MG63 (cell line): ENCODE measurements around the gene RNPEPL1. TPM values are rescaled to one million over a fixed set of nuclear protein-coding genes. Genes with fewer than 3 reads are reported as not detected.

ENCODE experiments used
- DNase-seq: peaks from one replicate; pipeline ENCODE4 v3.0.0-alpha.2; 2020
- H3K27me3 ChIP-seq: fragments of 250-450 bp; sonication (Bioruptor Pico); 2 replicates; pipeline ENCODE4 v1.5.1; 2020; ENCODE audit warnings: mild to moderate bottlenecking, moderate library complexity
- H3K36me3 ChIP-seq: fragments of 250-450 bp; sonication (Bioruptor Pico); 2 replicates; pipeline ENCODE4 v1.5.1; 2020; ENCODE audit warnings: mild to moderate bottlenecking, moderate library complexity
- H3K4me3 ChIP-seq: fragments of 250-450 bp; sonication (Bioruptor Pico); 2 replicates; pipeline ENCODE4 v1.5.1; 2020; ENCODE audit warnings: mild to moderate bottlenecking, moderate library complexity
- H3K9me3 ChIP-seq: fragments of 250-450 bp; sonication (Bioruptor Pico); 2 replicates; pipeline ENCODE4 v1.5.1; 2020; ENCODE audit warnings: mild to moderate bottlenecking, moderate library complexity
- total RNA-seq: library from RNA; depleted of rRNA; stranded (reverse); fragments of >200 nt; shearing (Covaris generic); gene quantifications from 2 replicates; pipeline ENCODE4 v1.2.3, GENCODE V29; 2014; ENCODE audit warnings: low replicate concordance

The RNPEPL1 gene
- total RNA-seq, 1 experiment from 2014 or later, result 13.6 TPM

DNA sequence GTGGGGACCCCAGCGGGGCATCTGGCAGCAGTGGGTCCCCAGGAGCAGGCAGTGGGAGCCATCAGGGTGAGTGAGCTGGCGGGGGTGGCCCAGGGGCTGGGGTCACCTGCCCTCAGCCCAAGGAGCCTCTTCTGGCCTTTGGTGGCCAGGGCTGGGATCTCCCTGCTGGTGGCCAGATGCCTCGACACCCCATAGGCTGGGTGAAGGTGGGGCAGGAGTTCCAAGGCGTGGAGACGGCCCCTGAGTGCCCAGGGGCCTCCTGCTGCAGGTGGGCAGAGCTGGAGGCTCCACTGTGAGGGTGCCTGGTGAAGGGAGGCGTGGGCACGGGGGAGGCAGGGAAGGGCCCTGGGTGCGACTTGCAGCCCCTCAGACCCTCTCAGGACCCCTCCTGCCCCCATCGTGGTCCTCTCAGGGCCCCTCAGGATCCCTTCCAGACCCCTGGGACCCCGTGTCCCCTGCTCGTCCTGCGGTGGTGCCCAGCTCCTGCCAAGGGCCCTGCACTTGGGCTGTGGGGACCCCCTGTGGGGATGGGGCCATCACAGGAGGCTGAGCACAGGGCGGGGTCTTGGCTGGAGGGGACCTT lies 52.0 kb downstream of the RNPEPL1 start:
- H3K27me3 ChIP-seq, result no peaks in the 10 kb centered on the region
- DNase-seq, result no peak

DNA sequence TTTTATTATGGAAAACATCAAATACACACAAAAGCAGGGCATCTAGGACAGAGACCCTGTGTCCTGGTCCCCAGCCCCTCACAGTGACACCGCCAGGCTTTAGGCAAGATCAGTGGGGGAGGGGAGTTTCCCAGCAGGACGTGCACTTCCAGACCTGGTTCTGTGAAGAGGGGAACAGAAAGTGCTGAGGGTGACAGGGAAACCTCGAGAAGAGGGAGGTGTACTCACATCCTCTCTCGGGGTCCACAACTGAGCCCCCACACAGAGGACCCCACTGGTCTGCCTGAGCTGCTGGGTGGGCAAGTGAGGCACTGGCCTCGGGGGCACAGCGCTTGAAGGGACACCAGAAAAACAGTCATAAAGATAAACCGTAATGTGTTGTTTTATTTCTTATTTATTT lies 52.6 kb downstream of the RNPEPL1 start:
- no peaks in the 10 kb centered on the region for H3K27me3 ChIP-seq
- no peak for DNase-seq
- H3K4me3 ChIP-seq, result no peak overlapping the region
- H3K9me3 ChIP-seq, result peaks cover 4% of the 10 kb centered on the region
- H3K36me3 ChIP-seq, result no peaks in the 10 kb centered on the region

More for the DNA sequence above, 52.0 kb downstream of the RNPEPL1 start:
- H3K4me3 ChIP-seq, result no peak overlapping the region
- H3K9me3 ChIP-seq, result peaks cover 4% of the 10 kb centered on the region
- H3K36me3 ChIP-seq, result no peaks in the 10 kb centered on the region

GRCh38 chr2:240622060-240622411 lies 53.8 kb downstream of the RNPEPL1 start:
- H3K36me3 ChIP-seq, result no peaks in the 10 kb centered on the region
- peaks cover 4% of the 10 kb centered on the region for H3K9me3 ChIP-seq
- no peak overlapping the region for H3K4me3 ChIP-seq
- DNase-seq, result no peak
- H3K27me3 ChIP-seq, result no peaks in the 10 kb centered on the region

- Histone ChIP-seq H3K36me3 (no peaks in the 10 kb centered on the region), H3K27me3 (no peaks in the 10 kb centered on the region), H3K4me3 (no peak overlapping the region), H3K9me3 (peaks cover 1% of the 10 kb centered on the region)
- DNase-seq, result no peak
Measured at GRCh38 chr2:240622531-240623235, 54.4 kb downstream of the RNPEPL1 start.

- no peak for DNase-seq
- H3K9me3 ChIP-seq, result no peaks in the 10 kb centered on the region
Measured at GRCh38 chr2:240623531-240624010, 55.3 kb downstream of the RNPEPL1 start.

GRCh38 chr2:240624011-240624949 lies 56.0 kb downstream of the RNPEPL1 start:
- H3K27me3 ChIP-seq, result no peaks in the 10 kb centered on the region
- H3K9me3 ChIP-seq, result no peaks in the 10 kb centered on the region
- H3K36me3 ChIP-seq, result no peaks in the 10 kb centered on the region
- H3K4me3 ChIP-seq, result no peak overlapping the region
- no peak for DNase-seq

More at GRCh38 chr2:240623531-240624010, 55.3 kb downstream of the RNPEPL1 start:
- no peaks in the 10 kb centered on the region for H3K27me3 ChIP-seq
- no peaks in the 10 kb centered on the region for H3K36me3 ChIP-seq
- no peak overlapping the region for H3K4me3 ChIP-seq

- no peak for DNase-seq
- H3K4me3 ChIP-seq, result no peak within 1 kb of the TSS
- no peaks in the 10 kb centered on the region for H3K9me3 ChIP-seq
- no peaks in the 10 kb centered on the region for H3K27me3 ChIP-seq
- no peaks in the 10 kb centered on the region for H3K36me3 ChIP-seq
Measured at GRCh38 chr2:240624950-240625621, 56.8 kb downstream of the RNPEPL1 start, which contains the start of gene GPR35. Gene GPR35, plus strand, starts transcription at chr2:240625480. Its CDS starts 4,473 bp downstream, at chr2:240629953.

- DNase-seq, result no peak
- Histone ChIP-seq H3K36me3 (no peaks in the 10 kb centered on the region), H3K9me3 (no peaks in the 10 kb centered on the region), H3K27me3 (no peaks in the 10 kb centered on the region), H3K4me3 (no peak overlapping the region)
Measured at GRCh38 chr2:240626531-240627300, 58.4 kb downstream of the RNPEPL1 start.

DNA sequence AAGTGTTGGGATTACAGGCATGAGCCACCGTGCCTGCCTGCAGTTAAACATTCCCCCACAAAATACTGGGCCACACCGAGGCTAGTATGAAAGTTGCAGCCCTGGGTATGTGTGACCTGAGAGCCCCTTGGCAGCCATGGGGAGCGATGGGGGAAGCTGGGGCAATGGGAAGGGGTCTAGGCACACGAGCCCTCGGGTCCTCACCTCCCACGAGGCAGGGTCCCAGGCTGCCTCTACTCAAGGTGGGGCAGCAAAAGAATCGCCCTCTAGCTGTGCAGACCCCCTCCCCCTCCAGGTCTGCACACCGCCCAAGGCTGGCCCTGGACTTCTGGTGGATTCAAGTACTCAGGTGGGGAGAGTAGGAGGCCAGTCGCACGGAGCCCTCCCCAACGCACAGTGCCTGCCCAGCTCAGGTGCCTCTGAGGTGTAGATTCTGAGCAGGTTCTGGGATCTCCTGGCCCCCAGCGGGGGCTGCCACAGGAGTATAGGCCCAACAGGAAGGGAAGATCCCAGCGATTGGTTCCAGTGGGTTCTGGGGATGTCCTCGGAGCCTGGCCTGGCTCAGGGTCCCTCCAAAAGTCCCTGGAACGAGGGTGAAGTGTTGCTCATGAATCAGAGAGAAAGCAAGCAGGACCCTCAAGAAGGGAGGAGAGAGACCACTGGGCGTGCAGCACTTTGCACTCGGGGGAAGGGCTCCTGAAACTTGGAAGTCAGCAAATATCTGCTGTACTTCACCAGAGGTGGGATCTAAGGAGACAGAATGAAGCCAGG lies 59.6 kb downstream of the RNPEPL1 start:
- Histone ChIP-seq H3K36me3 (no peaks in the 10 kb centered on the region), H3K27me3 (no peaks in the 10 kb centered on the region), H3K4me3 (no peak overlapping the region), H3K9me3 (no peaks in the 10 kb centered on the region)
- no peak for DNase-seq

DNA sequence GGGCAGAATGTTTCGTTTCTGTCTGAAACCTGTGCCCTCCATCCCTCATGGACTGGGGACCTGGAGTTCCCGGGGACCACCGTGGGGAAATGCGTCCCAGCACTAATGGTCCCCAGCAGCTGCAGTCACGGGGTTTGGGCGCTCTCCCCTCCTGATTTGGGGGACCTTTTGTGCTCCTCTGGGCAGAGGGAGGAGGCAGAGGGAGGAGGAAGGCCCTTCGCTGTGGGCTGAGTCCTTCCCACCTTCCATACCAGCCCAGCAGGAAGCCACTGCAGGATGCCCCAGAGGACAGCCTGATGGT lies 60.2 kb downstream of the RNPEPL1 start:
- DNase-seq, result no peak
- Histone ChIP-seq H3K27me3 (no peaks in the 10 kb centered on the region), H3K36me3 (no peaks in the 10 kb centered on the region), H3K9me3 (no peaks in the 10 kb centered on the region), H3K4me3 (no peak overlapping the region)

DNA sequence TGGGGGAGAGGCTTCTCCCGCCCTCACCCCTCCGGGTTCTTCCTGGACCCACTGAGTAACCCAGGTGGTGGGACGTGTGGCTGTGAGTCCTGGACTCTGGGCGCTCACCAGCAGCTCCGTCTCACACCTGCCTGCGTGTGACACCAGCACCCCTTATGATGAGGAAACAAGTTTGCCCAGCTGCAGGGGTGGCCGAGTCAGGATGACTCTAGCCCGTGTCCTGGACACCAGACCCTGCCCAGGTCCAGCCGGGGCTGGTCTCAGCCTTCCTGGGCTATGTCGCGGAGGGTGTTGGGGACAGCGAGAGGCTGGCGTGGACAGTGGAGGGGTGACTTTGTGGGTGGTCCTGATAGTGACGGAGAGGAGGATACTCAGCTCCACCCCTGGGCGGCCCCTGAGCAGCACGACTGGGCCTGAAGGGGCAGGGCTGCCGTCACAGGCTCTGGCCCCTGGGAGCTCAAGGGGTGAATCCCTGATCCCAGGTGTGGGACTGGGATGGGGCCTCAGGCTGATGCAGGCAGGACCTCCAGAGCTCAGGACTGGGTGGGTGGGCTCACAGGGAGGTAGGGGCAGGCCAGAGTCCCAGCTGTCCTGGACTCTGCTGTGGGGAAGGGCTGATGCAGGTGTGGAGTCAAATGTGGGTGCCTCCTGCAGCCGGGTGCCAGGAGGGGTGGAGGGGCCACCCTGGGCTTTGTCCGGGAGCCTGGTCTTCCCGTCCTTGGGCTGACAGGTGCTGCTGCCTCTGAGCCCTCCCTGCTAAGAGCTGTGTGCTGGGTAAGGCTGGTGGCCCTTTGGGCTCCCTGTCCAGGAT lies 60.7 kb downstream of the RNPEPL1 start:
- DNase-seq, result no peak
- Histone ChIP-seq H3K27me3 (no peaks in the 10 kb centered on the region), H3K36me3 (no peaks in the 10 kb centered on the region), H3K4me3 (no peak overlapping the region), H3K9me3 (no peaks in the 10 kb centered on the region)

GRCh38 chr2:240629619-240629967 lies 61.3 kb downstream of the RNPEPL1 start:
- no peak overlapping the region for H3K4me3 ChIP-seq

GRCh38 chr2:240629968-240630770 lies 61.9 kb downstream of the RNPEPL1 start:
- DNase-seq, result no peak
- Histone ChIP-seq H3K9me3 (no peaks in the 10 kb centered on the region), H3K27me3 (no peaks in the 10 kb centered on the region), H3K4me3 (no peak overlapping the region), H3K36me3 (no peaks in the 10 kb centered on the region)

More at GRCh38 chr2:240629619-240629967, 61.3 kb downstream of the RNPEPL1 start:
- Histone ChIP-seq H3K36me3 (no peaks in the 10 kb centered on the region), H3K9me3 (no peaks in the 10 kb centered on the region), H3K27me3 (no peaks in the 10 kb centered on the region)
- no peak for DNase-seq
